Endothelial cell of umbilical vein (primary cell): ENCODE data around the gene PLEKHG4B. TPM values are rescaled to one million over a fixed set of nuclear protein-coding genes. Genes with fewer than 3 reads are reported as not detected.
A peak's percentile ranks its signal among the peaks of the same experiment; 100 is the strongest.

Experiments used
- BruUV-seq: library from RNA; stranded (reverse); fragments of 400-500 nt; replicated peaks from 2 replicates; lab custom pipeline; 2021; lab: Mats Ljungman, UMichigan
- CTCF ChIA-PET: fragments of 300-600, 350-600 bp; sonication (Branson Sonifier 250); formaldehyde crosslinking; loops from one replicate; lab custom pipeline; 2021; ENCODE audit warnings: antibody characterized with exemption, inconsistent platforms; lab: Charles Lee
- POLR2A ChIA-PET: fragments of 300-600, 350-600 bp; sonication (Branson Sonifier 250); formaldehyde crosslinking; loops from one replicate; lab custom pipeline; 2021; ENCODE audit warnings: antibody characterized with exemption, inconsistent platforms; lab: Charles Lee
- DNase-seq: peaks from one replicate; pipeline ENCODE4 v3.0.0-alpha.2; 2011; ENCODE audit warnings: low read depth, low spot score
- FAIRE-seq: peaks from 2 replicates; lab custom pipeline; 2011; peaks lifted over from hg19 to GRCh38; lab: Jason Lieb, UNC
- H2AFZ ChIP-seq: 2 replicates; pipeline ENCODE4 v1.6.0; 2012; ENCODE audit warnings: low read depth, low read length, control low read depth, inconsistent platforms
- H3K27ac ChIP-seq: 2 replicates; pipeline ENCODE4 v1.5.1; 2011; ENCODE audit warnings: low read depth, mild to moderate bottlenecking, control low read depth, low read length, moderate library complexity; ENCODE audit not compliant: insufficient read depth
- H3K27me3 ChIP-seq, 2 experiments: 2 replicates each; pipeline versions ENCODE4 v1.6.0 to v1.6.1; 2011; ENCODE audit warnings: low read length in 2 of 2, mixed read lengths in 1 of 2; ENCODE audit not compliant: control insufficient read depth in 2 of 2, insufficient read depth in 2 of 2
- H3K36me3 ChIP-seq, 2 experiments: 2 replicates in 1 of 2; 3 replicates in 1 of 2; pipeline ENCODE4 v1.5.1; 2011; ENCODE audit warnings: low read length in 2 of 2, mild to moderate bottlenecking in 1 of 2, moderate library complexity in 1 of 2; ENCODE audit not compliant: control insufficient read depth in 2 of 2, insufficient read depth in 2 of 2; ENCODE audit errors: extremely low read depth in 1 of 2
- H3K4me1 ChIP-seq: 3 replicates; pipeline ENCODE4 v1.5.1; 2011; ENCODE audit warnings: mild to moderate bottlenecking, low read length; ENCODE audit not compliant: control insufficient read depth, insufficient read depth; ENCODE audit errors: extremely low read depth
- H3K4me2 ChIP-seq: 2 replicates; pipeline ENCODE4 v1.6.1; 2011; ENCODE audit warnings: low read length, control low read depth, mixed read lengths; ENCODE audit not compliant: insufficient read depth
- H3K4me3 ChIP-seq, 3 experiments: fragments of 200-600 bp in 1 of 3; sonication (generic), shearing (Covaris generic) in 1 of 3; replicated peaks in 1 of 3; 2 replicates each; pipeline ENCODE4 v1.5.1; 2011 to 2016; ENCODE audit warnings: control low read depth in 3 of 3, low read length in 3 of 3, mild to moderate bottlenecking in 2 of 3, inconsistent platforms in 1 of 3, low read depth in 1 of 3, moderate library complexity in 1 of 3; ENCODE audit not compliant: insufficient read depth in 1 of 3
- H3K79me2 ChIP-seq: 2 replicates; pipeline ENCODE4 v1.6.0; 2012; ENCODE audit warnings: low read length, inconsistent platforms; ENCODE audit not compliant: control insufficient read depth, insufficient read depth
- H3K9ac ChIP-seq: replicated peaks from 2 replicates; pipeline ENCODE3; 2011; ENCODE audit warnings: low read length, control low read depth; ENCODE audit not compliant: insufficient read depth; ENCODE audit errors: extremely low read depth
- H3K9me1 ChIP-seq: replicated peaks from 3 replicates; pipeline ENCODE4 v1.6.0; 2011; ENCODE audit warnings: mild to moderate bottlenecking, low read length; ENCODE audit not compliant: control insufficient read depth, insufficient read depth; ENCODE audit errors: extremely low read depth
- H3K9me3 ChIP-seq: replicated peaks from 2 replicates; pipeline ENCODE4 v1.5.1; 2012; ENCODE audit warnings: low read length, inconsistent platforms; ENCODE audit not compliant: control insufficient read depth, insufficient read depth
- H4K20me1 ChIP-seq: replicated peaks from 2 replicates; pipeline ENCODE3; 2011; ENCODE audit warnings: mild to moderate bottlenecking, low read length; ENCODE audit not compliant: control insufficient read depth, insufficient read depth; ENCODE audit errors: extremely low read depth
- CTCF ChIP-seq, 2 donors: IDR thresholded peaks; 1 replicate in 1 of 2; 2 replicates in 1 of 2; pipeline ENCODE4 v1.5.1; 2011; ENCODE audit warnings: low read length in 2 of 2, mild to moderate bottlenecking in 2 of 2, moderate library complexity in 2 of 2, control low read depth in 1 of 2, inconsistent platforms in 1 of 2, low read depth in 1 of 2; ENCODE audit not compliant: insufficient read depth in 1 of 2; ENCODE audit errors: extremely low read depth in 1 of 2
- EZH2 ChIP-seq: IDR thresholded peaks from 2 replicates; pipeline ENCODE4 v1.6.1; 2012; ENCODE audit warnings: borderline replicate concordance, low read depth, mild to moderate bottlenecking, moderate library complexity, low read length, inconsistent platforms; ENCODE audit not compliant: severe bottlenecking
- FOS ChIP-seq: IDR thresholded peaks from 2 replicates; pipeline ENCODE4 v1.6.1; 2011; ENCODE audit warnings: mild to moderate bottlenecking, low read length, moderate library complexity, borderline replicate concordance; ENCODE audit not compliant: insufficient read depth
- GATA2 ChIP-seq: IDR thresholded peaks from 2 replicates; pipeline ENCODE4 v1.7.0; 2011; ENCODE audit warnings: low read depth, mild to moderate bottlenecking, moderate library complexity, mixed read lengths, low read length; ENCODE audit not compliant: insufficient read length, insufficient read depth
- JUN ChIP-seq: IDR thresholded peaks from 2 replicates; pipeline ENCODE4 v1.6.1; 2011; ENCODE audit warnings: borderline replicate concordance, low read depth; ENCODE audit not compliant: insufficient read length, insufficient read depth
- MAX ChIP-seq: IDR thresholded peaks from 2 replicates; pipeline ENCODE4 v1.6.1; 2011; ENCODE audit not compliant: insufficient read depth, insufficient read length
- MYC ChIP-seq: IDR thresholded peaks from one replicate; pipeline ENCODE4 v1.6.1; 2011; ENCODE audit warnings: mild to moderate bottlenecking, low read depth, low read length
- POLR2A ChIP-seq: IDR thresholded peaks from 2 replicates; pipeline ENCODE4 v1.6.1; 2012; ENCODE audit warnings: low read depth, mild to moderate bottlenecking, control low read depth, low read length
- POLR2AphosphoS5 ChIP-seq: IDR thresholded peaks from 2 replicates; pipeline ENCODE4 v1.6.1; 2012; ENCODE audit warnings: low read depth, mild to moderate bottlenecking, control low read depth, low read length, moderate library complexity; ENCODE audit not compliant: insufficient read depth
- dilution Hi-C: fragments of 300-500 bp; cut with MboI; formaldehyde crosslinking; loops from one replicate; pipeline ENCODE4 v1.15.0; 2019; ENCODE audit warnings: low sequenced_read_pairs; ENCODE audit not compliant: extremely low pct_ligation_motif_present
- intact Hi-C: fragments of 100-400 bp; cut with micrococcal nuclease; formaldehyde crosslinking; loops from one replicate; pipeline ENCODE4 v1.10.0; 2022
- polyA plus RNA-seq, 4 experiments: library from polyadenylated mRNA; depleted of rRNA in 3 of 4; stranded (reverse) in 3 of 4; unstranded in 1 of 4; fragments of >200 nt; gene quantifications; 2 replicates each; pipeline versions ENCODE4 v1.2.1 to v1.2.3, GENCODE V29; 2011 to 2012; ENCODE audit warnings: missing spikeins in 1 of 4
- total RNA-seq: library from RNA; stranded (reverse); gene quantifications from 2 replicates; pipeline ENCODE4 v1.2.3, GENCODE V29; 2021

The PLEKHG4B gene
- total and polyA plus RNA-seq, 2 donors (not counting 3 experiments of a cell fraction or from before 2014, with no cell fraction given) = not detected

- ChIA-PET CTCF (interaction anchor here (1.1 to 3.5 kb wide), 3 partner anchors 31 to 211 kb away, joined by 3 to 36 read pairs (median 5); no protein-coding TSS in a partner anchor), POLR2A (interaction anchor here (1.1 kb wide), 1 partner anchor 31 kb away, joined by 3 read pairs; no protein-coding TSS in a partner anchor)
- intact Hi-C loops = loop anchor here (1.0 to 2.0 kb wide), 2 partner anchors 31 to 91 kb away; no protein-coding TSS in a partner anchor
- TF ChIP-seq GATA2 (no peak), MAX (no peak), FOS (peak; percentile 33)
- Histone ChIP-seq H3K27me3 (no peaks in the 10 kb centered on the region), H3K27ac (peak overlapping the region; percentile 70), H3K4me1 (peaks cover 49% of the 10 kb centered on the region), H3K79me2 (peaks cover 67% of the 10 kb centered on the region), H2AFZ (no peak overlapping the region), H3K4me3 (peak overlapping the region; percentile 86 to 95 (median 94)), H4K20me1 (peaks cover 5% of the 10 kb centered on the region), H3K9me1 (no peaks in the 10 kb centered on the region), H3K4me2 (peak overlapping the region; percentile 99), H3K36me3 (peaks cover 0 to 2% of the 10 kb centered on the region in 2 experiments), H3K9ac (peak overlapping the region; percentile 79), H3K9me3 (no peaks in the 10 kb centered on the region)
- FAIRE-seq = peak; percentile 69
- peak; percentile 79 for DNase-seq
- TSS peak; percentile 44 for BruUV-seq
- dilution Hi-C loops = no loop called here
Measured at GRCh38 chr5:219460-219863, 127.5 kb downstream of the PLEKHG4B start.

- Histone ChIP-seq H3K9me1 (no peaks in the 10 kb centered on the region), H3K9ac (peak overlapping the region; percentile 79), H3K27me3 (no peaks in the 10 kb centered on the region), H3K79me2 (peaks cover 71% of the 10 kb centered on the region), H2AFZ (no peak overlapping the region), H3K4me1 (peaks cover 49% of the 10 kb centered on the region), H3K9me3 (no peaks in the 10 kb centered on the region), H4K20me1 (peaks cover 5% of the 10 kb centered on the region), H3K4me3 (peak overlapping the region; percentile 86 to 95 (median 94)), H3K27ac (peak overlapping the region; percentile 70), H3K36me3 (peaks cover 3 to 6% of the 10 kb centered on the region in 2 experiments), H3K4me2 (peak overlapping the region; percentile 99)
- dilution Hi-C loops = no loop called here
- CTCF ChIA-PET = interaction anchor here (1.5 to 3.5 kb wide), 2 partner anchors 31 to 205 kb away, joined by 5 to 36 read pairs; no protein-coding TSS in a partner anchor
- BruUV-seq = no TSS peak
- intact Hi-C loops = loop anchor here (1.0 to 2.0 kb wide), 2 partner anchors 32 to 91 kb away; no protein-coding TSS in a partner anchor
- TF ChIP-seq FOS = no peak
- no peak for TF ChIP-seq CTCF (IDR thresholded peaks at IDR 0.05; ENCODE audit: extremely low read depth in 1 of 2, insufficient read depth in 1 of 2, low read depth in 1 of 2, low read length in 2 of 2)
- TF ChIP-seq JUN = no peak
- no peak for TF ChIP-seq MYC
- TF ChIP-seq MAX = no peak
- TF ChIP-seq EZH2 = no peak
- TF ChIP-seq POLR2AphosphoS5 = no peak
- TF ChIP-seq POLR2A = no peak
- no peak for TF ChIP-seq GATA2
- DNase-seq (peak; percentile 59), FAIRE-seq (peak; percentile 47)
- POLR2A ChIA-PET = interaction anchor here (1.1 kb wide), 1 partner anchor 32 kb away, joined by 3 read pairs; no protein-coding TSS in a partner anchor
Measured at GRCh38 chr5:219991-220390, 128.0 kb downstream of the PLEKHG4B start.
